WTC11 (cell line): ENCODE data around the gene TMEM175.

Source experiments
- CBFB ChIP-seq: sonication (generic); formaldehyde crosslinking; IDR thresholded peaks from 2 replicates; pipeline ENCODE4 v1.8.1; 2022; ENCODE audit warnings: mild to moderate bottlenecking, low read depth, missing genetic modification reagents
- CREB1 ChIP-seq: sonication (generic); formaldehyde crosslinking; IDR thresholded peaks from 2 replicates; pipeline ENCODE4 v1.8.0; 2023; ENCODE audit warnings: mild to moderate bottlenecking, missing genetic modification reagents
- ELF4 ChIP-seq: sonication (generic); formaldehyde crosslinking; IDR thresholded peaks from 2 replicates; pipeline ENCODE4 v1.8.1; 2022; ENCODE audit warnings: low read depth, mild to moderate bottlenecking, moderate library complexity, missing genetic modification reagents
- ETV6 ChIP-seq: sonication (generic); formaldehyde crosslinking; IDR thresholded peaks from 2 replicates; pipeline ENCODE4 v1.8.1; 2022; ENCODE audit warnings: mild to moderate bottlenecking, missing genetic modification reagents
- MXD4 ChIP-seq: fragments of 250-450 bp; sonication (Bioruptor Pico); IDR thresholded peaks from 2 replicates; pipeline ENCODE4 v1.8.0; 2021; ENCODE audit warnings: mild to moderate bottlenecking, moderate library complexity, borderline replicate concordance
- NR1H2 ChIP-seq: sonication (generic); formaldehyde crosslinking; IDR thresholded peaks from 2 replicates; pipeline ENCODE4 v1.9.0; 2021; ENCODE audit warnings: mild to moderate bottlenecking, moderate library complexity, missing genetic modification reagents
- NR2C2 ChIP-seq: sonication (generic); formaldehyde crosslinking; IDR thresholded peaks from 2 replicates; pipeline ENCODE4 v1.8.0; 2022; ENCODE audit warnings: mild to moderate bottlenecking, missing genetic modification reagents
- SP1 ChIP-seq: sonication (generic); formaldehyde crosslinking; conservative IDR thresholded peaks from 2 replicates; pipeline ENCODE4 v1.8.1; 2022; ENCODE audit warnings: missing genetic modification reagents
- ZNF121 ChIP-seq: sonication (generic); formaldehyde crosslinking; IDR thresholded peaks from 2 replicates; pipeline ENCODE4 v1.8.0; 2023; ENCODE audit warnings: missing genetic modification reagents
- TF ChIP-seq, protein P1 (sequence below): fragments of 200-600 bp; IDR thresholded peaks from 2 replicates; pipeline ENCODE4 v1.8.0; 2022; ENCODE audit warnings: antibody characterized with exemption
- TF ChIP-seq, protein P2 (sequence below): sonication (generic); formaldehyde crosslinking; IDR thresholded peaks from 2 replicates; pipeline ENCODE4 v1.8.0; 2022; ENCODE audit warnings: missing genetic modification reagents
- TF ChIP-seq, protein P3 (sequence below): sonication (generic); formaldehyde crosslinking; conservative IDR thresholded peaks from 2 replicates; pipeline ENCODE4 v1.8.1; 2022; ENCODE audit warnings: mild to moderate bottlenecking, missing genetic modification reagents
- TF ChIP-seq, protein P4 (sequence below): sonication (generic); formaldehyde crosslinking; IDR thresholded peaks from 2 replicates; pipeline ENCODE4 v1.8.1; 2023; ENCODE audit warnings: mild to moderate bottlenecking, missing genetic modification reagents, moderate library complexity

DNA sequence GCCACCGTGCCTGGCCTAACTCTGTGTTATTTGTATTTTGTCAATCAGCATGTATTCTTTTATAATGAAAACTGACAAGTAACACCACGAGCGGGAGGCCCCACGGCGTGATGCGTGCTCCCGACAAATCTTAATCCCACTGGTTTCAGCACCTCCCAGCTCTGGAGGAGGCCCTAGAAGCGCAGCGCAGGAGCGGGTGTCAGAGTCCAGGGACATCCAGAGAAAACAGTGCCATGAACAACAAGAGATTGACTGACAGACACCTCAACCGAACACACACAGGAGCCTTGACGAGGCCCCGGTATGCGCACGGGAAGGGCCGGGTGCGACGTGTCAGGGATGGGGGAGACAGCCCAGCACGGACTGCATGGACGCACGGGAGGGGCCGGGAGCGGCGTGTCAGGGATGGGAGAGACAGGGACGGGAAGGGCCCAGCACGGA lies 23.1 kb upstream of the TMEM175 start:
- TF ChIP-seq, protein P1, sequence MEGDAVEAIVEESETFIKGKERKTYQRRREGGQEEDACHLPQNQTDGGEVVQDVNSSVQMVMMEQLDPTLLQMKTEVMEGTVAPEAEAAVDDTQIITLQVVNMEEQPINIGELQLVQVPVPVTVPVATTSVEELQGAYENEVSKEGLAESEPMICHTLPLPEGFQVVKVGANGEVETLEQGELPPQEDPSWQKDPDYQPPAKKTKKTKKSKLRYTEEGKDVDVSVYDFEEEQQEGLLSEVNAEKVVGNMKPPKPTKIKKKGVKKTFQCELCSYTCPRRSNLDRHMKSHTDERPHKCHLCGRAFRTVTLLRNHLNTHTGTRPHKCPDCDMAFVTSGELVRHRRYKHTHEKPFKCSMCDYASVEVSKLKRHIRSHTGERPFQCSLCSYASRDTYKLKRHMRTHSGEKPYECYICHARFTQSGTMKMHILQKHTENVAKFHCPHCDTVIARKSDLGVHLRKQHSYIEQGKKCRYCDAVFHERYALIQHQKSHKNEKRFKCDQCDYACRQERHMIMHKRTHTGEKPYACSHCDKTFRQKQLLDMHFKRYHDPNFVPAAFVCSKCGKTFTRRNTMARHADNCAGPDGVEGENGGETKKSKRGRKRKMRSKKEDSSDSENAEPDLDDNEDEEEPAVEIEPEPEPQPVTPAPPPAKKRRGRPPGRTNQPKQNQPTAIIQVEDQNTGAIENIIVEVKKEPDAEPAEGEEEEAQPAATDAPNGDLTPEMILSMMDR, result no peak
- TF ChIP-seq CBFB (no peak), NR2C2 (CRISPR knock-in tag) (no peak), SP1 (CRISPR knock-in tag) (no peak), NR1H2 (CRISPR knock-in tag) (no peak), CREB1 (CRISPR knock-in tag) (no peak), MXD4 (CRISPR knock-in tag) (no peak), ZNF121 (no peak), ETV6 (CRISPR knock-in tag) (no peak), ELF4 (CRISPR knock-in tag) (no peak)
- TF ChIP-seq, protein P2, sequence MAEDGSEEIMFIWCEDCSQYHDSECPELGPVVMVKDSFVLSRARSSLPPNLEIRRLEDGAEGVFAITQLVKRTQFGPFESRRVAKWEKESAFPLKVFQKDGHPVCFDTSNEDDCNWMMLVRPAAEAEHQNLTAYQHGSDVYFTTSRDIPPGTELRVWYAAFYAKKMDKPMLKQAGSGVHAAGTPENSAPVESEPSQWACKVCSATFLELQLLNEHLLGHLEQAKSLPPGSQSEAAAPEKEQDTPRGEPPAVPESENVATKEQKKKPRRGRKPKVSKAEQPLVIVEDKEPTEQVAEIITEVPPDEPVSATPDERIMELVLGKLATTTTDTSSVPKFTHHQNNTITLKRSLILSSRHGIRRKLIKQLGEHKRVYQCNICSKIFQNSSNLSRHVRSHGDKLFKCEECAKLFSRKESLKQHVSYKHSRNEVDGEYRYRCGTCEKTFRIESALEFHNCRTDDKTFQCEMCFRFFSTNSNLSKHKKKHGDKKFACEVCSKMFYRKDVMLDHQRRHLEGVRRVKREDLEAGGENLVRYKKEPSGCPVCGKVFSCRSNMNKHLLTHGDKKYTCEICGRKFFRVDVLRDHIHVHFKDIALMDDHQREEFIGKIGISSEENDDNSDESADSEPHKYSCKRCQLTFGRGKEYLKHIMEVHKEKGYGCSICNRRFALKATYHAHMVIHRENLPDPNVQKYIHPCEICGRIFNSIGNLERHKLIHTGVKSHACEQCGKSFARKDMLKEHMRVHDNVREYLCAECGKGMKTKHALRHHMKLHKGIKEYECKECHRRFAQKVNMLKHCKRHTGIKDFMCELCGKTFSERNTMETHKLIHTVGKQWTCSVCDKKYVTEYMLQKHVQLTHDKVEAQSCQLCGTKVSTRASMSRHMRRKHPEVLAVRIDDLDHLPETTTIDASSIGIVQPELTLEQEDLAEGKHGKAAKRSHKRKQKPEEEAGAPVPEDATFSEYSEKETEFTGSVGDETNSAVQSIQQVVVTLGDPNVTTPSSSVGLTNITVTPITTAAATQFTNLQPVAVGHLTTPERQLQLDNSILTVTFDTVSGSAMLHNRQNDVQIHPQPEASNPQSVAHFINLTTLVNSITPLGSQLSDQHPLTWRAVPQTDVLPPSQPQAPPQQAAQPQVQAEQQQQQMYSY (CRISPR knock-in tag), result no peak
- TF ChIP-seq, protein P3, sequence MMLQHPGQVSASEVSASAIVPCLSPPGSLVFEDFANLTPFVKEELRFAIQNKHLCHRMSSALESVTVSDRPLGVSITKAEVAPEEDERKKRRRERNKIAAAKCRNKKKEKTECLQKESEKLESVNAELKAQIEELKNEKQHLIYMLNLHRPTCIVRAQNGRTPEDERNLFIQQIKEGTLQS (CRISPR knock-in tag), result no peak
- TF ChIP-seq, protein P4, sequence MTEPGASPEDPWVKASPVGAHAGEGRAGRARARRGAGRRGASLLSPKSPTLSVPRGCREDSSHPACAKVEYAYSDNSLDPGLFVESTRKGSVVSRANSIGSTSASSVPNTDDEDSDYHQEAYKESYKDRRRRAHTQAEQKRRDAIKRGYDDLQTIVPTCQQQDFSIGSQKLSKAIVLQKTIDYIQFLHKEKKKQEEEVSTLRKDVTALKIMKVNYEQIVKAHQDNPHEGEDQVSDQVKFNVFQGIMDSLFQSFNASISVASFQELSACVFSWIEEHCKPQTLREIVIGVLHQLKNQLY, result no peak
